Central memory CD8-positive, alpha-beta T cell (primary cell): ENCODE data around the gene SERPIND1.

Source experiments
- ATAC-seq: fragments of 150-1000 bp; cut with Tn5 transposase; replicated peaks from 2 replicates; pipeline ENCODE4 v1.10.0; 2022; ENCODE audit warnings: mild to moderate bottlenecking, moderate FRiP score, moderate number of reproducible peaks; ENCODE audit not compliant: poor library complexity, severe bottlenecking; ENCODE audit errors: extremely low read depth
- DNase-seq, 2 donors: peaks; one replicate each; pipeline ENCODE4 v3.0.0; 2021; ENCODE audit warnings: low spot score in 2 of 2
- H3K27ac Mint-ChIP-seq: one replicate; pipeline ENCODE4 v1.8.0; 2022; ENCODE audit warnings: low read depth, mild to moderate bottlenecking, moderate library complexity, mixed read lengths
- H3K27me3 Mint-ChIP-seq: one replicate; pipeline ENCODE4 v1.8.0; 2022; ENCODE audit warnings: mixed read lengths
- H3K36me3 Mint-ChIP-seq: one replicate; pipeline ENCODE4 v1.8.0; 2022; ENCODE audit warnings: mild to moderate bottlenecking, moderate library complexity, mixed read lengths; ENCODE audit not compliant: insufficient read depth
- H3K4me1 Mint-ChIP-seq: one replicate; pipeline ENCODE4 v1.8.0; 2022; ENCODE audit warnings: mixed read lengths
- H3K4me3 Mint-ChIP-seq: one replicate; pipeline ENCODE4 v1.8.0; 2022; ENCODE audit warnings: mild to moderate bottlenecking, moderate library complexity, mixed read lengths
- H3K9me3 Mint-ChIP-seq: one replicate; pipeline ENCODE4 v1.8.0; 2022; ENCODE audit warnings: mixed read lengths

Gene SERPIND1

DNA sequence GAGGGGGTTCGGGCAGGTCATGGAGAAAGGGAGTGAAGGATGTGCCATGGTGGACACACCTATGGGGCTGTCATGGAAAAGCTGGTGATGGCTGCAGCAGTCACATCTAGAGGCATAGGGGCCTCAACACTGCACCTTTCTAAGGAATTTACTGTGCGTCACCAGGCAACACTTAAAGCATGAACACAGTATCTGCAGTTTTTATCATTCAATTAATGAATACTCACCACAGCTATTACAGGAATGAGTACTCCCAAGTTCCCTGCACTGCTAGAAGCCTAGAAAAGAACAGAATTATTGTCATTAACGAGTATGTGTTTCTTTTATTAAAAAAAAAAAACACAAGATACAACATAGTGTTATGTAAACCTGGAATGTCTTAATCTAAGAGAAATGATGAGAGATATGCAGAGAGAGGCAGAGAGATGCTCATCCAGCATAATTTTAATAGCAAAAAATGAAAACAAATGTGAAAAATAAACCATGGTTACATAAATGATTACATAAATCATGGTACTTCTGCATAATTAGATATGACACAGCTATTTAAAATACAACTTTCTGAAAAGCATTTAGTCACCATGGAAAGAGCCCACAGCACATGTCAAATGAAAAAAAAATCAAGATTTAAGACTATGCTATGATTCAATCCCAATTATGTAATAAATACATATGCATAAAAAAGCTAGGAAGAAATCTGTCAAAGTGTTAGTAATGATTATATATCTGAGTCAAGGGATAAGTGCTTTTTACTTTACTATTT is 19.2 kb downstream of the SERPIND1 start:
- Mint-ChIP-seq H3K4me1 (no peaks in the 10 kb centered on the region), H3K27ac (no peak overlapping the region), H3K9me3 (no peaks in the 10 kb centered on the region), H3K4me3 (no peak overlapping the region), H3K27me3 (no peaks in the 10 kb centered on the region), H3K36me3 (peaks cover 34% of the 10 kb centered on the region)
- ATAC-seq (no peak), DNase-seq (no peak)

DNA sequence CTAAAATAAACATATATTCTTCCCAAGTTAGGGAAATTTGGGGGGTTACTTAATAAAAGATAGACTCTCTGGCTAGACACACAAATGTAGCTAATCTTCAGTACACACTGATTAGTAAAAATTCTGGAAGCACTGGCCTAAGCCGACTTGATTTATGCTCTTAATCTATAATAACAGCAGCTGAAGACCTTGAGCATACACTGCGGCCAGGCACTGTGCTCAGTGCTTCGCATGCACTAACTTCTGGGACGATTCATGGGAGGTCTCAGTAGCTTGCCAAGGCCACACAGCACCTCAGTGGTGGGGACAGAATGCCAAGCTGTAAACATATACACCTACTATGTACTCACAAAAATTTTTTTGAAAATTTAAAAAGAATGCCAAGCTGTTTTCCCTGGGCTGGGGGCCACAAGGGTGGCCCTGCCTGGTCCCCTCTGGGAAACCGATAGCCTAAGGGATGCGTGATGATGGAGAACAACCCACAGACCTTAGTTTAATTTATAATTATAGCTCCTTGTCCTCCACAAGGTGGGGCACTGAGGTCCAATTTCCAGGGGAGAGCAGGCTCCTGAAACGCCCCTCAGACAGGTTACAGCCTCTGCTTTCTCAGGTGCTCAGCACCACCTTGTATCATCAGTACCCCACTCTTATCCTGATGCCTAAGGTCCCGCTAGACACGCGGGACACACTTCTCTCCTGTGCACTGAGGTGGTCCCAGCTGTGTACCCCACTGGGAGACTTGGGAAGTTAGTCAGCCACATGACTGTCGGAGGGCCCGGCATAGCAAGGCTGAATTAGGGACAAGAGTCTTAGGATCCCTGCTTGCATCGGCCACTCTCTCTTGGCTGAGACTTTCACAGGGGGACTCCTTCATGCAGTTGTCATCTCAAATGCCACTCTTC is 20.1 kb downstream of the SERPIND1 start:
- no peaks in the 10 kb centered on the region for H3K4me1 Mint-ChIP-seq
- no peaks in the 10 kb centered on the region for H3K27me3 Mint-ChIP-seq
- H3K4me3 Mint-ChIP-seq: no peak overlapping the region
- no peak for DNase-seq
- peaks cover 39% of the 10 kb centered on the region for H3K36me3 Mint-ChIP-seq
- no peak overlapping the region for H3K27ac Mint-ChIP-seq
- no peak for ATAC-seq
- H3K9me3 Mint-ChIP-seq: no peaks in the 10 kb centered on the region

DNA sequence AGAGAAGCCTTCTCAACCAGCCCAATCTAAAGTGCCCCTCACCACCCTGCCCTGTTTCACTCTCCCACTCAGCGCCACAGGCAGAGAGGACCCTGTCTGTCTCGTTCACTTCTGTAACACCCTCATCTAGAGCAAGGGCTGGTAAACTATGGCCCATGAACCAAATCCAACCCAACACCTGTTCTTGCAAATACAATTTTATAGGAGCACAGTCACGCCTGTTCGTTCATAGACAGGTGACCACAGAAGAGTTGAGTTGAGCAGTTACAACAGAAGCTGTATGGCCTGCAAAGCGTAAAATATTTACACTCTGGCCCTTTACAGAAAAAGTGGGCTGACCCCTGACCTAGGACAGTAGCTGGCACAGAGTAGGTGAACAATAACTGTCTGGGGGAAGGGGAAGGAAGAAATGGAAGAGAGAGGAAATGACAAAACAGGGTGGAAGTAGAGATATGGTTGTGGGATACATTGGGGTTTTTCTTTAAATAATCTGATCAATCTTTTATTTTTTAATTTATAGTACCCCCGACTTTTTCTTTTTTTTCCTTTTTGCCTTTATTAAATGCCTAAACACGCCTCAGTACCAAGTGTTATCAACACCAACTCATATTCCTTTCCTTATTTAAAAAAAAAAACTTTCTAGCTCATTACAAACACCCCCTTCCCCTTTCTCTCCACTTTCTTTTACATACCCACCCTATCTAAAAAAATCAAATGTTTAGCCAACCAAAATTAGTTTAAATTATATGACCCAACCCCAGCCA is 20.9 kb downstream of the SERPIND1 start:
- Mint-ChIP-seq H3K4me1 (no peaks in the 10 kb centered on the region), H3K27ac (peak overlapping the region; percentile 46), H3K27me3 (no peaks in the 10 kb centered on the region), H3K4me3 (no peak overlapping the region), H3K9me3 (no peaks in the 10 kb centered on the region), H3K36me3 (peaks cover 46% of the 10 kb centered on the region)
- no peak for DNase-seq
- ATAC-seq: no peak

DNA sequence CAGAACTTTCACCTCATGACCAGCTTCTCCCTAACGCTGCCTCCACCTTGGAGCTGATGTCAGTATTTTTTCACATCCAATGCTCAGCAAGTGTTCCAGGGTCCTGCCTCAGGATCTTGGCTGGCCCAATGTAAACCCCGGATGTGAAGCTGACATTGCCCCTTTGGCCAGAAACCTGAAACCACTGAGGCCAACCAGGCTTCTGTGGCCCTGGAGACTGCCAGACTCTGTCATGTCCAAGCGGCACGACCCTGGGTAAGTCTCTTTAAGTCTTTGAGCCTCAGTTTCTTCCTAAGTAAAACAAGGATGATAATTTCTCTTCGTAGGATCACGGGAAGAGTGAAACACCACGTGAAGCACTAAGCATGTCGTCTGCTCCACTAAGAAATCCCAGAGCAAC is 22.8 kb downstream of the SERPIND1 start:
- H3K4me1 Mint-ChIP-seq: no peaks in the 10 kb centered on the region
- H3K27me3 Mint-ChIP-seq: no peaks in the 10 kb centered on the region
- no peak overlapping the region for H3K27ac Mint-ChIP-seq
- peaks cover 53% of the 10 kb centered on the region for H3K36me3 Mint-ChIP-seq
- no peaks in the 10 kb centered on the region for H3K9me3 Mint-ChIP-seq
- H3K4me3 Mint-ChIP-seq: no peak overlapping the region
- ATAC-seq: no peak
- DNase-seq: no peak

DNA sequence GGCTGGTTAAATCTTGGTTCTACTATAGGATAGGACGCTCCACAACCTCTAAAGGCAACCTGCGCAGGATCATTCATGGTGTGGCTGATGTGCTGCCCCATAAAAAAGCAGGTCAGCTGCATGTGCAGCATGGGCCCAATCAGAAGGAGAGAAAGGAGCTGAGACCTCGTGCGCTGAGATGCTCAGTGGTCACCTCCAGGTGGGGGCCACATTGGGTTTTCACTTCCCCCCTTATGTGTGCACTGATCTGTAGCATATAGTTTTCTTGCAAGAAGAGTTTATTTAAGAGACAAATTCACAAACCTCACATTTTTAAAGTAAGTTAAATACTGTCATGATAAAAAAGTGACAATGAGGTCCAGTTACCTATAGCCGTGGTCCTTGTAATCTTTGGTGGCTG is 24.3 kb downstream of the SERPIND1 start:
- H3K4me3 Mint-ChIP-seq: no peak overlapping the region

DNA sequence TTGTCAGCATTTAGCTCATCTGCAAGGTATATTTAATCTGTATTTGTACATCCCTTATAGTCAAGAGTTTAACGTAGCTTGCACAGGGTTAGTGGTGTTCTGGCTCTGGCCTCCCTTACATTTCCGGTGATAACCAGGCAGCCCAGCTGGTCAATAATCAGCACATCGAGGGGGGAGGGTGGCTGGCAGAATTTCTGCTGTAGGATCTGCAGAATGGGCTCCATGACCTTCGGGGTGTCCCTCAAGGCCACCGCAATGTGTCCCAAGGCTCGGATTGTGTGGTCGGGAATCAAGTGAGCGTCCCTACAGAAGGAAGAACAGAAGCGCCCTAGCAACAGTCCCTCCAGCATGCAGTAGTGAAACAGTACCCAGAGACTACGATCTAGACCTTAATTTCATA is 25.1 kb downstream of the SERPIND1 start:
- H3K36me3 Mint-ChIP-seq: peaks cover 64% of the 10 kb centered on the region
- H3K4me3 Mint-ChIP-seq: no peak overlapping the region
- H3K27ac Mint-ChIP-seq: no peak overlapping the region
- no peaks in the 10 kb centered on the region for H3K27me3 Mint-ChIP-seq
- no peaks in the 10 kb centered on the region for H3K4me1 Mint-ChIP-seq
- ATAC-seq: no peak
- H3K9me3 Mint-ChIP-seq: no peaks in the 10 kb centered on the region
- no peak for DNase-seq

More for the DNA sequence above, 24.3 kb downstream of the SERPIND1 start:
- Mint-ChIP-seq H3K4me1 (no peaks in the 10 kb centered on the region), H3K36me3 (peaks cover 56% of the 10 kb centered on the region), H3K27me3 (no peaks in the 10 kb centered on the region), H3K9me3 (no peaks in the 10 kb centered on the region), H3K27ac (no peak overlapping the region)
- ATAC-seq (no peak), DNase-seq (no peak)

DNA sequence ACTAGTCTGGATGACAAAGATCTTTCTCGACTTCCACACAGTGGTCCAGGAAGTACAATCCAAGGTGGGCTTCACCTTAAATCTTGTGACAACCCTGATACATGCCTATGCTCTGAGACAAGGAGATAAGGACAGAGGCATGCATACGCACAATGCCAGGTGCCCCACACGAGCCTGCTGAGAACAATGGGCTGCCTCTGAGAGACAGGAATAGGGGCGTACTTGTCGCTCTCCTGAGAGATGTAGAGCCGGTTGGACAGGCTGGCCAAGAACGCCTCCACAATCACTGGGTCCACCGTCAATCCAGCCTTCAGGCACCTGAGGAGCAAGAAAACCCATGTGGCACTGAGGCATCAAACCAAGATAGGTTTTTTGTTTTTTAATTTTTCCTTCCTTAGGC is 25.5 kb downstream of the SERPIND1 start:
- Mint-ChIP-seq H3K4me3 (no peak overlapping the region), H3K36me3 (peaks cover 65% of the 10 kb centered on the region), H3K27ac (no peak overlapping the region), H3K9me3 (no peaks in the 10 kb centered on the region), H3K27me3 (no peaks in the 10 kb centered on the region), H3K4me1 (no peaks in the 10 kb centered on the region)
- DNase-seq (no peak), ATAC-seq (no peak)

DNA sequence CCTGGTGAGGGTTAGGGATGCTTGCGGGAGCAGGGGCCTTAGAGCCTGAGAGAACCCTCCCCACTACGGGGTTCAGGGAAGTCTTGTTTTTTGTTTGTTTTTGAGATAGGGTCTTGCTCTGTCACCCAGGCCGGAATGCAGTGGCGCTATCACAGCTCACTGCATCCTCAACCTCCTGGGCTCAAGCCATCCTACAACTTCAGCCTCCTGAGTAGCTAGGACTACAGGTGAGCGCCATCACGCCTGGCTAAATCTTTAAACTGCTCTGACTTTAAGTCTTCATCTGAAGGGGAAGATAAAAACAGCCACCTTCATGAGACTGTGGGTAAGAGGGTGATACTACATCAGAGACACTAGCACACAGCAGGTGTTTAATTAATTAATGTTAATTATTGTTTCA is 28.5 kb downstream of the SERPIND1 start:
- Mint-ChIP-seq H3K9me3 (no peaks in the 10 kb centered on the region), H3K27ac (no peak overlapping the region), H3K36me3 (peaks cover 78% of the 10 kb centered on the region)

DNA sequence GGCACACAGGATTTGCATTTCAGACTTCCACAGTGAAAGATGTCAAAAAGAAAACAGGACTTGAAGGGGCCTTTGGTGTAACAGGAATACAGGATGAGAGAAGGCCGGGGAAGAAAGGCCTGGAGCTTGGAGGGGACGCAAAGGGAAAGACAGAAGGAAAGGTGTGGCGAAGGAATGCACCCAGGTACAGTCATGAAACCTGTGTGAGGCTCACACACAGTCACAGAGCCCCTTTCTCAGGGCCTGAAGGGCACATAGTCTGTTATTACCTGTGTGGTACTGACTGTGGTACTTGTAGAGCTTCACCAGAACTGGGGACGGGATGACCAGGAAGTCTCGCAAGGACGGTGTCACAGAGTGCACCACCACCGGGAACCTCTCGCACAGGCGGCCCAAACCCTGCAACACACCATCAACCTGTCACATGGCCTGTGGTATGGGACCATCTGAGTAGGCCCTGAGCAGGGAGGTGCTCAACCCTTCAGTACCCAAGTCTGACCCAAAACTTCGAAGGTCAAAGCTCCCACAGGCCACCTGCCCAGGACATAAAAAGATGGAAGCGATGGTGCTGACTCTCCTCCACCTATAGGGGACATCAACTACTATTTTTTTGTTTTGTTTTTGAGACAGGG is 29.1 kb downstream of the SERPIND1 start:
- H3K4me1 Mint-ChIP-seq: no peaks in the 10 kb centered on the region
- peaks cover 83% of the 10 kb centered on the region for H3K36me3 Mint-ChIP-seq
- H3K27me3 Mint-ChIP-seq: no peaks in the 10 kb centered on the region

More for the DNA sequence above, 28.5 kb downstream of the SERPIND1 start:
- no peak for ATAC-seq
- Mint-ChIP-seq H3K27me3 (no peaks in the 10 kb centered on the region), H3K4me1 (no peaks in the 10 kb centered on the region), H3K4me3 (no peak overlapping the region)
- DNase-seq: no peak

DNA sequence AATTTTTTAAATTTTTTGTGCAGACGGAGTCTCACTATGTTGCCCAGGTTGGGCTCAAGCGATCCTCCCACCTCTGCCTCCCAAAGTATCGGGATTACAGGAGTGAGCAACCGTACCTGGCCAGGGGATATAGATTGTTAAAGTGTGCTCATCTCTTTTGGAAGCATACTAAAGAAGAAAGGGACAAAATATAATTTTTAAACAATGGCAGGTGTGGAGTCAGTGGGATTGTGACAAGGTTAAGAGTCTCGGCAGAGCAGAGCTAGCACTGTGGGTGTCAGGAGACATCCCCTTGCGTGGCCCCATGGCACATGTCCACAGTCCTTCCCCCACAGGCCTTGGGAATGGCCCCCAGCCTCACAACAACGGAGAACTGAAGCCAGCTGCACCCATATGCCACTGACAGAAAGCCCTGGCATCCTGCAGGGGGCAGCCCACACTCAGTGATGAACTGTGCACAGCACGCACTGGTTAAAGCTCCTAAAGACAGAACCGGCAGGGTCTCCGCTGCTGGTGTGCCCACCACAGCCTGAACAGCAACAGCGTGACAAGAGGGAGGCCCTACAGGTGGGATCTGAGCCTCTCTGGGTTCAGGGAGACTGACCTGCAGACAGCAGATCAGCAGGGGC is 29.9 kb downstream of the SERPIND1 start:
- H3K4me3 Mint-ChIP-seq: no peak overlapping the region
- no peaks in the 10 kb centered on the region for H3K4me1 Mint-ChIP-seq
- no peaks in the 10 kb centered on the region for H3K9me3 Mint-ChIP-seq
- no peaks in the 10 kb centered on the region for H3K27me3 Mint-ChIP-seq
- no peak overlapping the region for H3K27ac Mint-ChIP-seq
- H3K36me3 Mint-ChIP-seq: peaks cover 79% of the 10 kb centered on the region
- ATAC-seq (no peak), DNase-seq (no peak)

More for the DNA sequence above, 29.1 kb downstream of the SERPIND1 start:
- no peak overlapping the region for H3K4me3 Mint-ChIP-seq
- no peaks in the 10 kb centered on the region for H3K9me3 Mint-ChIP-seq
- ATAC-seq (no peak), DNase-seq (no peak)
- H3K27ac Mint-ChIP-seq: no peak overlapping the region

DNA sequence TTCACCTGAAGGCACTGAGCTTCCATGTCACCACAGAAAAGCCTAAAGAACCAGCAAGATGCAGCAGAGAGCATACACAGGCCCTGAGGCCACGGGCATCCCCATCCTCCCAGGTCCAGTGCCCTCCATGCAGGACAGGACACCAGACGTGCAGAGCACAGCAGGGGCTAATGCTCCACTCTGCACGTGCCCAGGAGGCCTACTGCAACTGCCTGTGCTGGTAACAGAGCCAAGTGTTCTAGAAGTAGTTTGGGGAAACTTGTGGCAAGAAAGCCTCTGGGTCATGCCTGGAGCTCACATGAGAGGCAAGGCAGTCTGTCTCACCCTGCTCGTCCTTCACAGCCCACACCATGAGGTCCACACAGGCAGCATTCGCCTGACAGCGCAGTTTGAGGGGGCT is 30.7 kb downstream of the SERPIND1 start:
- Mint-ChIP-seq H3K27ac (no peak overlapping the region), H3K4me3 (no peak overlapping the region), H3K4me1 (no peaks in the 10 kb centered on the region), H3K36me3 (peaks cover 72% of the 10 kb centered on the region), H3K9me3 (no peaks in the 10 kb centered on the region), H3K27me3 (no peaks in the 10 kb centered on the region)
- ATAC-seq: no peak
- DNase-seq: no peak

DNA sequence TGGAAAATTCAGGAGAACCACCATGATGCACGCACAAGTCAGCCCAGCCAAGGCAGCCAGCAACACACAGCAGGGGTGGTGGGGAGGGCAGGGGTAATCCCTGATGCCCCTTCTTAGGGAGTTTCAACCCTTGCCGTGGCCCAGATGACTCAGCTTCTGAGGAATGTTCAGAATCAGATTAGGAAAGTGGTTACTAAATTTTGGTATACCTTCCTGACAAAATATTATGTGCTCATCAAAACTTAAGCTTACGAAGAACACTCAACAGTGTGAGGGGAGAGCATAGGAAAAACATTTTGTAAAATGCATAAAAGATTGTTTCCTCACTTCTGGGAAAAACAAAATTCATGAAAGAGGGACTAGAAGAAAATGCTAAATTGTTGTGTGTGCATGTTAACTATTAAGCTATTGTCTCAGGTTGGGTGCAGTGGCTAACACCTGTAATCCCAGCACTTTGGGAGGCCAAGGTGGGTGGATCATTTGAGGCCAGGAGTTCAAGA is 32.1 kb downstream of the SERPIND1 start:
- H3K36me3 Mint-ChIP-seq: peaks cover 70% of the 10 kb centered on the region

More for the DNA sequence above, 32.1 kb downstream of the SERPIND1 start:
- ATAC-seq: no peak
- Mint-ChIP-seq H3K4me1 (peaks cover 5% of the 10 kb centered on the region), H3K9me3 (no peaks in the 10 kb centered on the region), H3K27ac (no peak overlapping the region), H3K27me3 (no peaks in the 10 kb centered on the region), H3K4me3 (no peak overlapping the region)
- DNase-seq: no peak
